CD4-positive, alpha-beta T cell (primary cell): ENCODE results near the gene RAB25. TPM values are rescaled to one million over a fixed set of nuclear protein-coding genes. Genes with fewer than 3 reads are reported as not detected.
"Not testable (repeated sequence)": the region's sequence is repeated elsewhere in the genome, so short reads cannot be mapped to it uniquely, and the experiment has no call there.

Experiments used
- ATAC-seq: fragments of 200-7000 bp; cut with Tn5 transposase; one replicate; pipeline ENCODE4 v1.10.0; 2022; ENCODE audit warnings: mild to moderate bottlenecking; ENCODE audit not compliant: poor library complexity
- CTCF ChIA-PET: fragments of 350-600 bp; sonication (Branson Sonifier 250); formaldehyde crosslinking; loops from one replicate; lab custom pipeline; 2021; ENCODE audit warnings: antibody characterized with exemption, inconsistent platforms; lab: Charles Lee
- POLR2A ChIA-PET: fragments of 350-600 bp; sonication (Branson Sonifier 250); formaldehyde crosslinking; loops from one replicate; lab custom pipeline; 2021; ENCODE audit warnings: antibody characterized with exemption, inconsistent platforms; lab: Charles Lee
- DNase-seq, 14 experiments: peaks; one replicate each; pipeline ENCODE4 v3.0.0-alpha.2; 2013 to 2020; ENCODE audit warnings: mixed read lengths in 2 of 14
- H3K27ac ChIP-seq, 2 donors: one replicate each; pipeline versions ENCODE4 v1.5.1 to v1.7.0; 2013; ENCODE audit warnings: low read length in 2 of 2, low read depth in 1 of 2, mild to moderate bottlenecking in 1 of 2
- H3K27me3 ChIP-seq, 2 experiments: 1 replicate in 1 of 2; 2 replicates in 1 of 2; pipeline versions ENCODE4 v1.6.1 to v1.7.0; 2013; ENCODE audit warnings: low read length in 2 of 2, control low read depth in 1 of 2, mild to moderate bottlenecking in 1 of 2, moderate library complexity in 1 of 2; ENCODE audit not compliant: insufficient read depth in 2 of 2, control insufficient read depth in 1 of 2
- H3K36me3 ChIP-seq: one replicate; pipeline ENCODE4 v1.6.1; 2013; ENCODE audit warnings: low read length, control low read depth; ENCODE audit not compliant: insufficient read depth
- H3K4me1 ChIP-seq: one replicate; pipeline ENCODE4 v1.6.1; 2013; ENCODE audit warnings: low read length, control low read depth; ENCODE audit not compliant: insufficient read depth
- H3K4me3 ChIP-seq: one replicate; pipeline ENCODE4 v1.5.1; 2013; ENCODE audit warnings: mild to moderate bottlenecking, low read length, moderate library complexity
- H3K9me3 ChIP-seq, 2 experiments: 1 replicate in 1 of 2; 2 replicates in 1 of 2; pipeline versions ENCODE4 v1.6.1 to v1.7.0; 2013; ENCODE audit warnings: low read length in 2 of 2, mild to moderate bottlenecking in 2 of 2, control low read depth in 1 of 2, moderate library complexity in 1 of 2; ENCODE audit not compliant: control insufficient read depth in 1 of 2, insufficient read depth in 1 of 2
- H3K27ac Mint-ChIP-seq: one replicate; pipeline ENCODE4 v1.8.0; 2020; ENCODE audit warnings: mixed read lengths
- H3K27me3 Mint-ChIP-seq: one replicate; pipeline ENCODE4 v1.8.0; 2021; ENCODE audit warnings: mixed read lengths
- H3K36me3 Mint-ChIP-seq: one replicate; pipeline ENCODE4 v1.8.0; 2021; ENCODE audit warnings: low read depth, mixed read lengths
- H3K4me1 Mint-ChIP-seq: one replicate; pipeline ENCODE4 v1.8.0; 2021; ENCODE audit warnings: low read depth, mixed read lengths
- H3K4me3 Mint-ChIP-seq: one replicate; pipeline ENCODE4 v1.8.0; 2020; ENCODE audit warnings: mild to moderate bottlenecking, mixed read lengths
- H3K9me3 Mint-ChIP-seq: one replicate; pipeline ENCODE4 v1.8.0; 2020; ENCODE audit warnings: mixed read lengths
- intact Hi-C, 2 experiments: fragments of 100-400 bp; cut with DNase I in 1 of 2; cut with micrococcal nuclease in 1 of 2; formaldehyde crosslinking; loops; one replicate each; pipeline versions ENCODE4 v1.15.1 to v1.9.0; 2023 to 2025; cut with DNase I, micrococcal nuclease
- total RNA-seq, 174 experiments: library from RNA in 2 of 174; stranded (reverse) in 2 of 174; gene quantifications; one replicate each; pipeline ENCODE4 v1.2.3 and lab custom pipeline; 2021 to 2026
- TF ChIP-seq, protein P1 (sequence below): fragments of 200-600 bp; IDR thresholded peaks from one replicate; pipeline ENCODE4 v1.8.0; 2022; ENCODE audit warnings: antibody characterized with exemption, mild to moderate bottlenecking

Gene RAB25
- total RNA-seq, 2 experiments from 2014 or later: 0.58 to 1.3 TPM

DNA sequence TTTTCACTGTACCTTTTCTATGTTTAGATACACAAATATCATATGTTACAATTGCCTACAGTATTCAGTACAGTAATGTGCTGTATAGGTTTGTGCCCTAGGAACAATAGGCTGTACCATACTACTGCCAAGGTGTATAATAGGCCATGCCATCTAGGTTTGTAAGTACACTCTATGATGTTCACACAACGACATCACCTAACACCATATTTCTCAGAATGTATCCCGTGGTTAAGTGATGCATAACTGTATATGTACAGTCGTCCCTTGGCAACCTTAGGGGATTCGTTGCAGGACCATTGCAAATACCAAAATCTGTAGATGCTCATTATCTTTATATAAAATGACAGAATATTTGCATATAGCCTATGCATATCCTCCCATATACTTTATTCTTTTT, 34.4 kb upstream of the RAB25 start:
- TF ChIP-seq, protein P1, sequence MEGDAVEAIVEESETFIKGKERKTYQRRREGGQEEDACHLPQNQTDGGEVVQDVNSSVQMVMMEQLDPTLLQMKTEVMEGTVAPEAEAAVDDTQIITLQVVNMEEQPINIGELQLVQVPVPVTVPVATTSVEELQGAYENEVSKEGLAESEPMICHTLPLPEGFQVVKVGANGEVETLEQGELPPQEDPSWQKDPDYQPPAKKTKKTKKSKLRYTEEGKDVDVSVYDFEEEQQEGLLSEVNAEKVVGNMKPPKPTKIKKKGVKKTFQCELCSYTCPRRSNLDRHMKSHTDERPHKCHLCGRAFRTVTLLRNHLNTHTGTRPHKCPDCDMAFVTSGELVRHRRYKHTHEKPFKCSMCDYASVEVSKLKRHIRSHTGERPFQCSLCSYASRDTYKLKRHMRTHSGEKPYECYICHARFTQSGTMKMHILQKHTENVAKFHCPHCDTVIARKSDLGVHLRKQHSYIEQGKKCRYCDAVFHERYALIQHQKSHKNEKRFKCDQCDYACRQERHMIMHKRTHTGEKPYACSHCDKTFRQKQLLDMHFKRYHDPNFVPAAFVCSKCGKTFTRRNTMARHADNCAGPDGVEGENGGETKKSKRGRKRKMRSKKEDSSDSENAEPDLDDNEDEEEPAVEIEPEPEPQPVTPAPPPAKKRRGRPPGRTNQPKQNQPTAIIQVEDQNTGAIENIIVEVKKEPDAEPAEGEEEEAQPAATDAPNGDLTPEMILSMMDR: no peak
- Histone ChIP-seq H3K9me3 (no peaks in the 10 kb centered on the region), H3K27me3 (no peaks in the 10 kb centered on the region), H3K27ac (no peak overlapping the region), H3K4me3 (no peak overlapping the region), H3K4me1 (peaks cover 5% of the 10 kb centered on the region), H3K36me3 (no peaks in the 10 kb centered on the region)
- Mint-ChIP-seq H3K27ac (no peak overlapping the region), H3K4me1 (peaks cover 9% of the 10 kb centered on the region), H3K36me3 (no peaks in the 10 kb centered on the region), H3K9me3 (no peaks in the 10 kb centered on the region), H3K27me3 (peaks cover 5% of the 10 kb centered on the region), H3K4me3 (no peak overlapping the region)
- DNase-seq (no peak), ATAC-seq (no peak)
- POLR2A ChIA-PET: no interaction called here
- CTCF ChIA-PET: interaction anchor here (0.7 to 1.2 kb wide), 2 partner anchors 27 to 40 kb away, joined by 4 to 5 read pairs; partner anchors contain the start of gene UBQLN4
- intact Hi-C loops: no loop called here

DNA sequence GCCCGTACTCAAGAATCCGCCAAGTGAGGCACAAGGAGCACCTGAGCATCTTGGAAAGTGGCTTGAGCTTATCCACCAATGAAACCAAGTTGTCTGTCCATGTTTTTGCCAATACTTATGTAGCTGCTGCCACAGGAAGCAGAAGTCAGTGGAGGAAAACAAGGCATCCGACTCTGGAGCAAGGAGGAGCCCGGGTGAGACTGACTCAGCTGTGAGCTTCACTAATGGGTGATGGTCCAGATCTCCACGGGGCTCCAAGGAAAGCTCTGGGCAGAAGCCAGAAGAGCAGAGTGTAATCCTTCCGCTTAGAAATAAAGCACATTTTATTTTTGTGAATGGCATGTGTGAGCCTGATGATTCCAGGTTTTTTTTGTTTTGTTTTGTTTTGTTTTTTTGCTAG, 27.9 kb upstream of the RAB25 start:
- Mint-ChIP-seq H3K4me1 (no peaks in the 10 kb centered on the region), H3K9me3 (no peaks in the 10 kb centered on the region), H3K27me3 (no peaks in the 10 kb centered on the region), H3K27ac (no peak overlapping the region), H3K36me3 (peaks cover 17% of the 10 kb centered on the region), H3K4me3 (no peak overlapping the region)
- CTCF ChIA-PET: no interaction called here
- no peaks in the 10 kb centered on the region for H3K4me1 ChIP-seq
- no peaks in the 10 kb centered on the region for H3K36me3 ChIP-seq
- no peaks in the 10 kb centered on the region for H3K9me3 ChIP-seq
- H3K4me3 ChIP-seq: no peak overlapping the region
- intact Hi-C loops: no loop called here
- no peak overlapping the region for H3K27ac ChIP-seq
- ATAC-seq: no peak
- TF ChIP-seq, protein P1: no peak
- DNase-seq: no peak
- POLR2A ChIA-PET: no interaction called here
- H3K27me3 ChIP-seq: no peaks in the 10 kb centered on the region

DNA sequence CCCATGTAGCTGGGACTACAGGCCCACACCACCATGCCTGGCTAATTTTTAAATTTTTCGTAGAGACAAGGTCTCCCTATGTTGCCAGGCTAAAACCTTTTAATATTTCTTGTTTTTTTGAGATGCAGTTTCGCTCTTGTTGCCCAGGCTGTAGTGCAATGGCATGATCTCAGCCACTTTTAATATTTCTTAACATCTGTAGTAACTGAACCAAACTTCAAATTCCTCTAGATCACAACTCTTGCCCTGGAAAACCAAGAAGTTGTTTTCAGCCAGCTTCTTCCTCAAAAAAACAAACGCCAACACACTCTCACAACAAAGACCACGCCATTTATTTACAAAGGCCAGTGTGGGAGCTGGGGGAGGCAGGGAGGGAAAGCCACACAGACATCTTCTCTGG, 26.0 kb upstream of the RAB25 start:
- H3K4me3 ChIP-seq, H3K36me3 ChIP-seq, H3K4me1 ChIP-seq, H3K27me3 ChIP-seq, H3K27me3 Mint-ChIP-seq, ATAC-seq, DNase-seq, H3K4me3 Mint-ChIP-seq, H3K4me1 Mint-ChIP-seq, POLR2A ChIA-PET, H3K9me3 ChIP-seq, H3K27ac ChIP-seq, intact Hi-C loops, H3K9me3 Mint-ChIP-seq, H3K27ac Mint-ChIP-seq, CTCF ChIA-PET: not testable (repeated sequence)
- H3K36me3 Mint-ChIP-seq: peaks cover 17% of the 10 kb centered on the region

DNA sequence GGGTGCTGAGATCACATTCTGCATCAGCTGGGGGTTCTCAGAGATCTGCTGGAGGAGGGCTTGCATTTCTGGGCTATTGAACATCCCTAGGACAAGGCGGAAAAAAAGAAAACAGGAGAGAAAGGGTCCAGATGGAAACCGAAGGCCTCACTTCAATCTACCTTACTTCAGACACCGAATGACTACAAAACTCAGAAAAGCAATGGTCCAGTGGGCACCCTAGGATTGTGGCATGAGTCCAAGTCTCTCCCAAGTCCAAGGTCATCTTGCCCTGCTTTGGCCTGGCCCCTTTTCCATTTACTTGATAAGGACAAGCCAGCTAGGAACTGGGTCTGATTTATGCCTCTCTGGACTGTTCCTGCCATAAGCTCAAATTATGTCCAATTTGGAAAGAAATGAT, 18.1 kb upstream of the RAB25 start:
- CTCF ChIA-PET: no interaction called here
- no peaks in the 10 kb centered on the region for H3K9me3 ChIP-seq
- no peak overlapping the region for H3K4me3 ChIP-seq
- Mint-ChIP-seq H3K27ac (no peak overlapping the region), H3K4me1 (peaks cover 6% of the 10 kb centered on the region), H3K27me3 (no peaks in the 10 kb centered on the region), H3K36me3 (peaks cover 42% of the 10 kb centered on the region), H3K9me3 (no peaks in the 10 kb centered on the region), H3K4me3 (no peak overlapping the region)
- intact Hi-C loops: no loop called here
- TF ChIP-seq, protein P1: no peak
- ATAC-seq (no peak), DNase-seq (no peak)
- H3K27me3 ChIP-seq: no peaks in the 10 kb centered on the region
- H3K36me3 ChIP-seq: peaks cover 36% of the 10 kb centered on the region
- H3K27ac ChIP-seq: no peak overlapping the region
- peaks cover 11% of the 10 kb centered on the region for H3K4me1 ChIP-seq
- POLR2A ChIA-PET: no interaction called here
